Germinal center (tissue), 1 donor: ENCODE data around the gene PATE2.

Experiments
- DNase-seq: peaks from one replicate; pipeline ENCODE4 v3.0.0; 2012; ENCODE audit warnings: mixed read lengths, low spot score

The PATE2 gene

GRCh38 chr11:125778728-125779127 is at the start of gene PATE2:
Gene PATE2, minus strand, starts transcription at chr11:125778828. Its CDS starts 55 bp downstream, at chr11:125778773.
- DNase-seq = no peak

GRCh38 chr11:125807909-125808308 is 29.3 kb upstream of the PATE2 start:
- DNase-seq = no peak

- no peak for DNase-seq
Observed at GRCh38 chr11:125802387-125802786, 23.8 kb upstream of the PATE2 start.

- DNase-seq = no peak
Observed at GRCh38 chr11:125799808-125800207, 21.2 kb upstream of the PATE2 start.

GRCh38 chr11:125797641-125798040 is 19.0 kb upstream of the PATE2 start:
- DNase-seq = no peak

GRCh38 chr11:125790825-125791224 is 12.2 kb upstream of the PATE2 start:
- no peak for DNase-seq

- no peak for DNase-seq
Observed at GRCh38 chr11:125787827-125788226, 9.2 kb upstream of the PATE2 start, which contains the start of gene PATE3. Gene PATE3, plus strand, starts transcription at chr11:125788127. Its CDS starts 25 bp downstream, at chr11:125788152.

GRCh38 chr11:125784678-125785077 is 6.0 kb upstream of the PATE2 start:
- DNase-seq = no peak

GRCh38 chr11:125777309-125777708 is 1.3 kb downstream of the PATE2 start:
- DNase-seq = no peak

GRCh38 chr11:125773516-125773915 is 5.1 kb downstream of the PATE2 start:
- no peak for DNase-seq

GRCh38 chr11:125772834-125773505 is 5.7 kb downstream of the PATE2 start:
- no peak for DNase-seq

GRCh38 chr11:125770583-125770982 is 8.0 kb downstream of the PATE2 start:
- no peak for DNase-seq

- no peak for DNase-seq
Observed at GRCh38 chr11:125768336-125769046, 10.1 kb downstream of the PATE2 start.

- no peak for DNase-seq
Observed at GRCh38 chr11:125766251-125766650, 12.4 kb downstream of the PATE2 start.

- no peak for DNase-seq
Observed at GRCh38 chr11:125763483-125763882, 15.1 kb downstream of the PATE2 start.

- DNase-seq = no peak
Observed at GRCh38 chr11:125762445-125762844, 16.2 kb downstream of the PATE2 start.

GRCh38 chr11:125756050-125756449 is 22.6 kb downstream of the PATE2 start:
- DNase-seq = no peak

GRCh38 chr11:125750629-125751028 is 28.0 kb downstream of the PATE2 start:
- DNase-seq = no peak

- DNase-seq = no peak
Observed at GRCh38 chr11:125745979-125746378, 32.6 kb downstream of the PATE2 start, which contains the start of gene PATE1. Gene PATE1, plus strand, starts transcription at chr11:125746279. Its CDS starts 26 bp downstream, at chr11:125746305.

- no peak for DNase-seq
Observed at GRCh38 chr11:125743681-125744080, 34.9 kb downstream of the PATE2 start.

GRCh38 chr11:125740617-125741016 is 38.0 kb downstream of the PATE2 start:
- DNase-seq = no peak

- no peak for DNase-seq
Observed at GRCh38 chr11:125728969-125729368, 49.7 kb downstream of the PATE2 start.
